Kidney (tissue), 14 donors: Measurements from ENCODE around the gene SRD5A3. TPM values are rescaled to one million over a fixed set of nuclear protein-coding genes. Genes with fewer than 3 reads are reported as not detected.
A peak's percentile ranks its signal among the peaks of the same experiment; 100 is the strongest.
"Not testable (repeated sequence)": the region's sequence is repeated elsewhere in the genome, so short reads cannot be mapped to it uniquely, and the experiment has no call there.

Source experiments
- DNase-seq, 5 donors: peaks; one replicate each; pipeline ENCODE4 v3.0.0-alpha.2; 2013 to 2020
- FAIRE-seq: peaks from 2 replicates; lab custom pipeline; 2012; peaks lifted over from hg19 to GRCh38; lab: Jason Lieb, UNC
- H3K27ac ChIP-seq, 2 donors: one replicate each; pipeline ENCODE4 v1.7.0; 2013; ENCODE audit warnings: low read depth in 2 of 2, low read length in 2 of 2, inconsistent platforms in 1 of 2
- H3K27me3 ChIP-seq: one replicate; pipeline ENCODE4 v1.7.1; 2013; ENCODE audit warnings: low read length, inconsistent platforms; ENCODE audit not compliant: control insufficient read depth, insufficient read depth
- H3K36me3 ChIP-seq, 3 donors: one replicate each; pipeline versions ENCODE4 v1.7.0 to v1.7.1; 2013; ENCODE audit warnings: low read length in 3 of 3, control low read depth in 1 of 3, inconsistent platforms in 1 of 3; ENCODE audit not compliant: insufficient read depth in 3 of 3, control insufficient read depth in 2 of 3
- H3K4me1 ChIP-seq, 3 donors: one replicate each; pipeline versions ENCODE4 v1.7.0 to v1.7.1; 2013; ENCODE audit warnings: low read length in 3 of 3, inconsistent platforms in 1 of 3, low read depth in 1 of 3; ENCODE audit not compliant: control insufficient read depth in 2 of 3, insufficient read depth in 2 of 3
- H3K4me3 ChIP-seq, 3 donors: one replicate each; pipeline versions ENCODE4 v1.7.0 to v1.8.1; 2013; ENCODE audit warnings: low read length in 3 of 3, control low read depth in 1 of 3, inconsistent platforms in 1 of 3
- H3K9ac ChIP-seq, 3 donors: one replicate each; pipeline versions ENCODE4 v1.7.0 to v1.7.1; 2013; ENCODE audit warnings: low read length in 3 of 3, control low read depth in 1 of 3, inconsistent platforms in 1 of 3
- H3K9me3 ChIP-seq, 3 donors: one replicate each; pipeline versions ENCODE4 v1.7.0 to v1.7.1; 2013; ENCODE audit warnings: low read length in 3 of 3, control low read depth in 1 of 3, inconsistent platforms in 1 of 3; ENCODE audit not compliant: control insufficient read depth in 2 of 3, insufficient read depth in 1 of 3
- intact Hi-C: fragments of 100-400 bp; cut with DNase I; formaldehyde crosslinking; loops from one replicate; pipeline ENCODE4 v1.11.1; 2022
- polyA plus RNA-seq: library from polyadenylated mRNA; stranded (reverse); fragments of 350-450 nt; fragmentation: Illumina TruSeq; extraction: RNeasy Lipid Tissue Mini Kit (QIAGEN cat#74804); gene quantifications from one replicate; pipeline ENCODE4 v1.2.3, GENCODE V29; 2014; ENCODE audit warnings: low read depth, low replicate concordance; ENCODE audit not compliant: insufficient read depth
- total RNA-seq: library from RNA; stranded (reverse); fragmentation: NEBNext Ultra II Directional; extraction: Animal tissue kit (Norgen Biotek cat#: 25700); gene quantifications from one replicate; pipeline ENCODE4 v1.2.1, GENCODE V29; 2021
- TF ChIP-seq, protein P1 (sequence below): IDR thresholded peaks from 3 replicates; pipeline ENCODE4 v1.5.1; 2012; ENCODE audit warnings: mild to moderate bottlenecking, moderate library complexity, borderline replicate concordance; ENCODE audit not compliant: insufficient read depth; ENCODE audit errors: extremely low read depth
- donor health status: control.
- donor health status: control.
- donor health status: control.
- donor health status: control.
- donor health status: control.
- donor health status: DM: yes; HTN: yes; CAD: no.
- donor health status: Normal renal cell carcinoma (clear cell type).

Gene SRD5A3
- total and polyA plus RNA-seq, 2 donors from 2014 or later = 10.6 to 21.5 TPM

DNA sequence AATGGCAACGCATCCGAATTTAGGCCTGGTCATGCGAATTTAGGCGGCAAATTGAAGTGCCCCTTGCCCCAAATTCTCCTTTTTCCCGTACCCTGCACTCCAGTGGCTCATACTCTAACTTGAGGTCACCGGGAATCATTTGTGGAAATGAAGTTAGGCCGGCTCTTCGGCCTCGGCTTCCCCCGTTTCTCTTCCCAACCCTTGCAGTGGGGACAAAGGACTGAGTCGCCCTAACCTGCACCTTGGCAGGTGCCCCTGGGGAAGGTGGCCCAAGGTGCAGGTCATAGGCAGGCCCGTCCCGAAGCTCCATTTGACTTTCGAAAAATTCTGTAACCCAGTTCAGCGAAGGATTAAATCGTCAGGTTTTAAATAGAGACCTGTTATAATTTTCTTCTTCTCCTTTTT is 811 bp downstream of the SRD5A3 start:
- FAIRE-seq = no peak
- DNase-seq = no peak
- H3K9ac ChIP-seq = peak overlapping the region; percentile 35 to 93 (median 80)
- no peaks in the 10 kb centered on the region for H3K36me3 ChIP-seq
- no peaks in the 10 kb centered on the region for H3K9me3 ChIP-seq
- peaks cover 0 to 4% (median 0%) of the 10 kb centered on the region in 3 donors for H3K4me1 ChIP-seq
- TF ChIP-seq, protein P1, sequence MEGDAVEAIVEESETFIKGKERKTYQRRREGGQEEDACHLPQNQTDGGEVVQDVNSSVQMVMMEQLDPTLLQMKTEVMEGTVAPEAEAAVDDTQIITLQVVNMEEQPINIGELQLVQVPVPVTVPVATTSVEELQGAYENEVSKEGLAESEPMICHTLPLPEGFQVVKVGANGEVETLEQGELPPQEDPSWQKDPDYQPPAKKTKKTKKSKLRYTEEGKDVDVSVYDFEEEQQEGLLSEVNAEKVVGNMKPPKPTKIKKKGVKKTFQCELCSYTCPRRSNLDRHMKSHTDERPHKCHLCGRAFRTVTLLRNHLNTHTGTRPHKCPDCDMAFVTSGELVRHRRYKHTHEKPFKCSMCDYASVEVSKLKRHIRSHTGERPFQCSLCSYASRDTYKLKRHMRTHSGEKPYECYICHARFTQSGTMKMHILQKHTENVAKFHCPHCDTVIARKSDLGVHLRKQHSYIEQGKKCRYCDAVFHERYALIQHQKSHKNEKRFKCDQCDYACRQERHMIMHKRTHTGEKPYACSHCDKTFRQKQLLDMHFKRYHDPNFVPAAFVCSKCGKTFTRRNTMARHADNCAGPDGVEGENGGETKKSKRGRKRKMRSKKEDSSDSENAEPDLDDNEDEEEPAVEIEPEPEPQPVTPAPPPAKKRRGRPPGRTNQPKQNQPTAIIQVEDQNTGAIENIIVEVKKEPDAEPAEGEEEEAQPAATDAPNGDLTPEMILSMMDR = no peak
- H3K4me3 ChIP-seq = peak overlapping the region; percentile 45 to 91 (median 70)
- H3K27me3 ChIP-seq = no peaks in the 10 kb centered on the region
- peak overlapping the region; percentile 94 to 95 for H3K27ac ChIP-seq
- intact Hi-C loops = no loop called here

DNA sequence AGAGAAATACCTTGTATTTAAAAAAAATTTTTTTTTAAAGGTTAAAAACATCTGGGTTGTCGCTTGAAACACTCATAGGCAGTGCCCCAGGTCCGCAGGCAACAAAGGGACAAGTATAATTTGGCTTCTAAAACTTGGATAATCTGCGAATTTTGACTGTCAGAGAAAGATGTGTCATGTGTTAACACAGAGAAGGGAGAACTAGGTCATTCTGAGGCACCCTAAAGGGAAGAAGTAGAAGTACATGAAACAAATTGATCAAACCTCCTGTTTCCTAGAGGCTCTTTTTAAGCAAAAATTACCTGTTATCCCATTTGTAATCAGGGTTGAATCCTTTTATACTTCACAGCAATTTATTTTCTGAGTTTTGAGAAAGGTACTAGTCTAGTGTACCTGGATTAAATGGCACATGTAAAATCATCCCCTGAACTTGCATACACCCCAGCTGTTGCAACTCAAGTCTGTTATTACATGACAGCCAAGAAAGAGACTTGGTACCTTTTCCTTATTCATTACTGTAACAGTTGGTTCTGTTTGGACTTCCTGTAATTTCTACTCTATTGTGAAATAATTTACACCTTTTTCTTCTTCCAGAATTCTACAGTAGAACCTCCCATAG is 1.7 kb downstream of the SRD5A3 start:
- no peaks in the 10 kb centered on the region for H3K27me3 ChIP-seq
- TF ChIP-seq, protein P1 = no peak
- no peak for FAIRE-seq
- intact Hi-C loops = no loop called here
- no peak overlapping the region for H3K4me3 ChIP-seq
- no peak for DNase-seq
- no peak overlapping the region for H3K9ac ChIP-seq
- H3K27ac ChIP-seq = no peak overlapping the region
- H3K9me3 ChIP-seq = no peaks in the 10 kb centered on the region
- H3K36me3 ChIP-seq = no peaks in the 10 kb centered on the region
- peaks cover 0 to 4% (median 0%) of the 10 kb centered on the region in 3 donors for H3K4me1 ChIP-seq

DNA sequence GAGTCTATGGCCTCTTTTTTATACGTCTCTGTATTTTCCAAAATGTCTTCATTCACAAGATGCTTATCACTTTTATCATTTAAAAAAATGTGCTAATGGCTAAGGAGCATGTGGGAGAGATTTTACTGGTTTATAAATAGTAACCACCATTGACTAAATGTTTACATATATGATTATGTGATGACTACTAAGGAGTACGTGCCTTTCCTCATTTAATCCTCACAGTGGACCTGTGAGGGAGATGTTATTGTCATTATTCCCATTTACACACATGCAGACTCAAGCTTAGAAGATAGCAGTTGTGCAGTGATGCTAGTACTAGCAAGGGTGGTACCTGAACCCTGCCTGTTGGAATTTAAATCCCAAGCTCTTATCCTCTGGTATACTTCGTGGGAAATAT is 2.4 kb downstream of the SRD5A3 start:
- FAIRE-seq = no peak

DNA sequence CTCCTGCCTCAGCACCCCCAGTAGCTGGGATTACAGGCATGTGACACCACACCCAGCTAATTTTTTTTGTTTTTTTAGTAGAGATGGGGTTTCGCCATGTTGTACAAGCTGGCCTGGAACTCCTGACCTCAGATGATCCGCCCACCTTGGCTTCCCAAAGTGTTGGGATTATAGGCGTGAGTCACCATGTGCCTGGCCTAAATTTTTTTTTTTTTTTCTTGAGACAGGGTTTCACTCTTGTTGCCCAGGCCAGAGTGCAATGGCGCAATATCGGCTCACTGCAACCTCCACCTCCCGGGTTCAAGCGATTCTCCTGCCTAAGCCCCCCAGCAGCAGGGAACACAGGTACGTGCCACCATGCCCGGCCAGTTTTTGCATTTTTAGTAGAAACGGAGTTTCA is 4.8 kb downstream of the SRD5A3 start:
- H3K9ac ChIP-seq, H3K27ac ChIP-seq, H3K4me3 ChIP-seq, H3K9me3 ChIP-seq, H3K4me1 ChIP-seq, intact Hi-C loops, FAIRE-seq, DNase-seq, H3K36me3 ChIP-seq, H3K27me3 ChIP-seq: not testable (repeated sequence)

More for the DNA sequence above, 2.4 kb downstream of the SRD5A3 start:
- Histone ChIP-seq H3K9ac (no peak overlapping the region), H3K36me3 (no peaks in the 10 kb centered on the region), H3K9me3 (no peaks in the 10 kb centered on the region), H3K4me3 (no peak overlapping the region), H3K27ac (no peak overlapping the region), H3K4me1 (peaks cover 0 to 4% (median 0%) of the 10 kb centered on the region in 3 donors), H3K27me3 (no peaks in the 10 kb centered on the region)
- DNase-seq = no peak
- intact Hi-C loops = no loop called here
- TF ChIP-seq, protein P1 = no peak
